Thoracic aorta (tissue), 2 donors: ENCODE results near the gene PDCD5. TPM values are rescaled to one million over a fixed set of nuclear protein-coding genes. Genes with fewer than 3 reads are reported as not detected.
"Not testable (repeated sequence)": the region's sequence is repeated elsewhere in the genome, so short reads cannot be mapped to it uniquely, and the experiment has no call there.

ENCODE experiments used
- ATAC-seq: fragments of 150-250 bp; one replicate; pipeline ENCODE4 v1.8.0; 2017; ENCODE audit warnings: low read depth; ENCODE audit not compliant: insufficient number of reproducible peaks, low FRiP score
- DNase-seq: peaks from one replicate; pipeline ENCODE4 v3.0.0-alpha.2; 2020; ENCODE audit warnings: low spot score
- H3K27ac ChIP-seq, 2 donors: fragments of 200-600 bp; sonication (generic); 1 replicate in 1 of 2; 2 replicates in 1 of 2; pipeline ENCODE4 v1.5.1; 2016; ENCODE audit warnings: mild to moderate bottlenecking in 2 of 2, moderate library complexity in 2 of 2
- H3K27me3 ChIP-seq: fragments of 200-600 bp; sonication (generic); replicated peaks from 2 replicates; pipeline ENCODE4 v1.6.0; 2016; ENCODE audit warnings: mild to moderate bottlenecking; ENCODE audit not compliant: insufficient read depth
- H3K36me3 ChIP-seq: fragments of 200-600 bp; sonication (generic); one replicate; pipeline ENCODE4 v1.5.1; 2016
- H3K4me1 ChIP-seq, 2 donors: fragments of 200-600 bp; sonication (generic); 1 replicate in 1 of 2; 2 replicates in 1 of 2; pipeline versions ENCODE4 v1.5.1 to v1.6.0; 2016; ENCODE audit warnings: low read depth in 2 of 2, mild to moderate bottlenecking in 1 of 2; ENCODE audit not compliant: control insufficient read depth in 1 of 2
- H3K4me3 ChIP-seq: fragments of 200-600 bp; sonication (generic); 2 replicates; pipeline ENCODE4 v1.5.1; 2016; ENCODE audit warnings: mild to moderate bottlenecking
- H3K9me3 ChIP-seq: fragments of 200-600 bp; sonication (generic); 2 replicates; pipeline ENCODE4 v1.5.1; 2016
- CTCF ChIP-seq: fragments of 200-600 bp; sonication (generic); IDR thresholded peaks from one replicate; pipeline ENCODE4 v1.5.1; 2019; ENCODE audit warnings: antibody characterized with exemption
- total RNA-seq, 2 donors: library from RNA; depleted of rRNA; stranded (reverse); fragments of >200 nt; gene quantifications; one replicate each; pipeline versions ENCODE4 v1.1.0 to v1.2.3, GENCODE V29; 2016

Gene PDCD5, protein sequence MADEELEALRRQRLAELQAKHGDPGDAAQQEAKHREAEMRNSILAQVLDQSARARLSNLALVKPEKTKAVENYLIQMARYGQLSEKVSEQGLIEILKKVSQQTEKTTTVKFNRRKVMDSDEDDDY
- total RNA-seq = 100 to 1,000 TPM in 1 of 2 donors, 10 to 100 TPM in 1; 76.0 to 105 TPM

DNA sequence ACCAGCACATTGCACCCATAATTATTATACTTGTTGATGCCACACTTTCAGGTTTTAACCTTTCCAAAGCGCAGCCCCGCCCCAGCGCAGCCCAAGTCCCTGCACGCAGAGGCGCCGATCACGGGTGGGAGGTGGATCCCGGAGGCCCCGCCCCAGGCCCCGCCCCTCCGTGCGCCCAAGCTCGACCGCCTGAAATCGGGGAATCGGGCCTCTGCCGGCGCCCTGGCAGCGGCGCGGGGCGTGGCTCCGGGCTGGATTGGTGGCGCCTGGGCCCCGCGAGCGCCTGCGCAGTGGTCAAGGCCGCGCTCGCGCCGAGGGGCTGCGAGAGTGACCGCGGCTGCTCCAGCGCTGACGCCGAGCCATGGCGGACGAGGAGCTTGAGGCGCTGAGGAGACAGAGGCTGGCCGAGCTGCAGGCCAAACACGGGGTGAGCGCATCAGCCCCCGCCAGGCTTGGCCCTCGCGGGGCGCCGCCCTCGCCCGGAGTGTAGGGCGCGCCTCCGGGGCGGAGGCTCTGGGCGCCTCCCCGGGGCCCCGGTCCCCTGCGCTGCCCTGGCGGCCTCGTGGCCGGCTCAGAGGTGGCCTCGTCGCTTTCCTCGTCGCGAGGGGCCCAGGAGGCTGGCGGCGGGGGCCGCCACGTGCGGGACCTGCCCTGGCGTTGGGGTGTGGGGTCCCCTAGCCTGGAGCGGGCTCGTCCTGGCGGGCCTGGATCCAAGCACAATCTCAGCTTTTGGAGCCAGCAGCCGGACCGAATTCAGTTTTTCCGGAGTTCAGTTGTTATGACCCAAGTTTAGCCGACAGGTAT is at the start of gene PDCD5:
PDCD5 (plus strand) TSS at position 290 of the 804 bp plus-strand sequence; CDS start at position 362, 72 bp downstream.
- H3K4me3 ChIP-seq = peak within 1 kb of the TSS; percentile 99
- peak within 1 kb of the TSS; percentile 56 to 78 for H3K27ac ChIP-seq
- H3K27me3 ChIP-seq = no peaks in the 10 kb centered on the region
- H3K9me3 ChIP-seq = no peaks in the 10 kb centered on the region
- DNase-seq = peak; percentile 69
- peaks cover 4 to 13% of the 10 kb centered on the region in 2 donors for H3K4me1 ChIP-seq
- peak; percentile 93 for ATAC-seq
- H3K36me3 ChIP-seq = peaks cover 14% of the 10 kb centered on the region
- TF ChIP-seq CTCF = no peak

DNA sequence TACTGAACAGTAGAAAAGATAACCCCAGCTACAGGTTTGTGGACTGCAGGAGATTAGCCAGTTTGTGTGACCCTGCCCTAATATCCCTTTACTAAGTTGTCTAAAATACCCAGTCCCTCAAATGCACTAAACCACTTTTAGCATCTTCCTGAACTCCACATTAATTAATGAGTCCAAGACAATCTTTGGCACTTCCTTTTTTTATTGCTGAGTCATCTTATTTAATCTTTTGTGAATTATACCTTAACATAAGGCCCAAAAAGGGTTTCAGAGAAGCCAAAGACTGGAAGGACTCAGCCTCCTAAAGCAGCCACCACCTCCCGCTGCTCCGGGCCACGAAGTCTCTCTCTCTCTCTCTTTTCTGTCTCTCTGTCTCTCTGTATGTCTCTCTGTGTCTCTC is 48.8 kb upstream of the PDCD5 start:
- H3K4me3 ChIP-seq = no peak overlapping the region
- no peak for ATAC-seq
- TF ChIP-seq CTCF = no peak
- no peak for DNase-seq
- no peaks in the 10 kb centered on the region for H3K36me3 ChIP-seq
- no peak overlapping the region for H3K27ac ChIP-seq
- H3K27me3 ChIP-seq = no peaks in the 10 kb centered on the region
- peaks cover 3% of the 10 kb centered on the region for H3K9me3 ChIP-seq
- H3K4me1 ChIP-seq = no peaks in the 10 kb centered on the region

GRCh38 chr19:32537580-32537979 is 43.4 kb upstream of the PDCD5 start:
- Histone ChIP-seq H3K27ac (no peak overlapping the region), H3K9me3 (no peaks in the 10 kb centered on the region), H3K4me1 (no peaks in the 10 kb centered on the region), H3K27me3 (no peaks in the 10 kb centered on the region), H3K4me3 (no peak overlapping the region), H3K36me3 (no peaks in the 10 kb centered on the region)
- ATAC-seq (no peak), DNase-seq (no peak)
- TF ChIP-seq CTCF = no peak

DNA sequence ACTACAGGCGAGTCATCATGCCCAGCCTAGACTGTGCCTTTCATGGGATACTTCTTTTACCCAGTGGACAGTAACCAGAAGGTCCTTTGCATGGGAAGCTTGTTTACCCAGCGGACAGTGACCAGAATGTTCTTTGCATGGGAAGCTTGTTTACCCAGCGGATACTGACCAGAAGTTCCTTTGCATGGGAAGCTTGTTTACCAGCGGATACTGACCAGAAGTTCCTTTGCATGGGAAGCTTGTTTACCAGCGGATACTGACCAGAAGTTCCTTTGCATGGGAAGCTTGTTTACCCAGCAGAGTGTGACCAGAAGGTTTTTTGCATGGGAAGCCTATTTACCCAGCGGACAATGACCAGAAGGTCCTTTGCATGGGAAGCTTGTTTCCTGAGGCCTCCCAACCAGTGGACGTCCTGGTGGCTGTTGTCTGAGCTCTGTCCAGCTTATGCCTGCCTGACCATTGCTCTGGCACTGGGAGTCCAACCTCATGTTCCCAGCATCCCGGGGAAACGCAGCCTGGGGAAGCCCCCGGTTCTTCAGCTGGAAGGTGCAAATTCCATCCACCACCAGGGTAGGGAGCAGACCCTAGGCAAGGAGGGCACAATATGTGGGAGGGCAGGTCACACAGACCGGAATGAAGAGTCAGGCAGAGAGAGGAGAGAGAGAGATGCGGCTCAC is 41.6 kb upstream of the PDCD5 start:
- Histone ChIP-seq H3K27ac (no peak overlapping the region), H3K36me3 (no peaks in the 10 kb centered on the region), H3K4me1 (no peaks in the 10 kb centered on the region), H3K27me3 (no peaks in the 10 kb centered on the region), H3K4me3 (no peak overlapping the region), H3K9me3 (no peaks in the 10 kb centered on the region)
- ATAC-seq (no peak), DNase-seq (no peak)
- no peak for TF ChIP-seq CTCF

DNA sequence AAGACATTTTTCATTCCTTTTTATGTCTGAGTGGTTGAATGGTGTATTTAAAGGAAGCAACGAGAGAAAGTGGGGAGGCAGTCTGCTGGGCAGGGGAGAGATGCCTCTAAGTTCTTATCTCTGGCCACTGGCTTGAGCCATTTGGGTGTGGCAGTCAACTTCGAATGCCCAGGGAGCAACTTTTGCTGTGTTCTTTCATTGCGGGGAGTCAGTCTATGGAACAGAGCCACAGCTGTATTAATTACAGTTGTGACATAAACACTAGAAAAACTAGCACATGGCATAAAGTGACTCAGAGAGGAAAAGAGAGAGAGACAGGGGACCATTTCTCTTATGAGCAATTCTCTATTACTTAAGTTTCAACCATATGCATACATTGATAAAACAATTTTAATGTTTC is 40.4 kb upstream of the PDCD5 start:
- Histone ChIP-seq H3K36me3 (no peaks in the 10 kb centered on the region), H3K9me3 (no peaks in the 10 kb centered on the region), H3K4me1 (no peaks in the 10 kb centered on the region), H3K27me3 (no peaks in the 10 kb centered on the region), H3K4me3 (no peak overlapping the region), H3K27ac (no peak overlapping the region)
- no peak for DNase-seq
- no peak for ATAC-seq
- no peak for TF ChIP-seq CTCF

GRCh38 chr19:32541376-32541775 is 39.6 kb upstream of the PDCD5 start:
- H3K27me3 ChIP-seq, H3K4me3 ChIP-seq, H3K36me3 ChIP-seq, H3K27ac ChIP-seq, ATAC-seq, DNase-seq, H3K4me1 ChIP-seq, H3K9me3 ChIP-seq: not testable (repeated sequence)
